Measurements from ENCODE around the gene COG5. TPM values are rescaled to one million over a fixed set of nuclear protein-coding genes. Genes with fewer than 3 reads are reported as not detected.

Gene COG5
- total and polyA plus RNA-seq, 10 donors: 3.6 to 86.6 (median 48.7) TPM

DNA sequence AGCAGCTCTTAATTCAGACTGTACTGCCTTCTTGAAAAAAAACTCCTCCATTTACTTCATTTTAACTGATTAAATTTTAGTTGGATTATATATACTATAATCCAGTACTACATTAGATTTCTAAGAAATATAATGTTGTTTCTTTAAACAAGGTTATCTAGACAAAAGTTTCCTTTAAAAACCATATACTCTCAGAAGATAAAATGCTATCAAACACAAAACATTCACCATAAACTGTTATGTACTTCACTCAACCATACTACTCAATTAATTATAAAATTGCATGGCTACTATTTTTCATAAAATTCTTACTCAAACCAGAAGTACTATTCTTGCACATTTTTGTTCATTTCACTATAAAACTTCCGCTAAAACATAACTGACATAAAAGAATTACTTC lies 81.1 kb downstream of the COG5 start:
- H3K4me1 ChIP-seq: no peaks in the 10 kb centered on the region
- no peak for TF ChIP-seq POLR2AphosphoS5 (IDR thresholded peaks at IDR 0.05)
- TF ChIP-seq, protein P1, sequence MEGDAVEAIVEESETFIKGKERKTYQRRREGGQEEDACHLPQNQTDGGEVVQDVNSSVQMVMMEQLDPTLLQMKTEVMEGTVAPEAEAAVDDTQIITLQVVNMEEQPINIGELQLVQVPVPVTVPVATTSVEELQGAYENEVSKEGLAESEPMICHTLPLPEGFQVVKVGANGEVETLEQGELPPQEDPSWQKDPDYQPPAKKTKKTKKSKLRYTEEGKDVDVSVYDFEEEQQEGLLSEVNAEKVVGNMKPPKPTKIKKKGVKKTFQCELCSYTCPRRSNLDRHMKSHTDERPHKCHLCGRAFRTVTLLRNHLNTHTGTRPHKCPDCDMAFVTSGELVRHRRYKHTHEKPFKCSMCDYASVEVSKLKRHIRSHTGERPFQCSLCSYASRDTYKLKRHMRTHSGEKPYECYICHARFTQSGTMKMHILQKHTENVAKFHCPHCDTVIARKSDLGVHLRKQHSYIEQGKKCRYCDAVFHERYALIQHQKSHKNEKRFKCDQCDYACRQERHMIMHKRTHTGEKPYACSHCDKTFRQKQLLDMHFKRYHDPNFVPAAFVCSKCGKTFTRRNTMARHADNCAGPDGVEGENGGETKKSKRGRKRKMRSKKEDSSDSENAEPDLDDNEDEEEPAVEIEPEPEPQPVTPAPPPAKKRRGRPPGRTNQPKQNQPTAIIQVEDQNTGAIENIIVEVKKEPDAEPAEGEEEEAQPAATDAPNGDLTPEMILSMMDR (IDR thresholded peaks at IDR 0.05 in 8 of 11, conservative IDR thresholded peaks at IDR 0.05 in 3 of 11): no peak
- TF ChIP-seq POLR2A (IDR thresholded peaks at IDR 0.05): no peak
- H3K27ac ChIP-seq: no peak overlapping the region
- H3K27me3 ChIP-seq (replicated peaks in 1 of 7): no peaks in the 10 kb centered on the region
- WGBS, 5 donors: 90 to 100% (median 94%) methylated on average over 1 of the region's 1 CpG
- no peak for DNase-seq
- no peak overlapping the region for H3K4me3 ChIP-seq
- no peaks in the 10 kb centered on the region for H3K9me3 ChIP-seq
- H3K36me3 ChIP-seq: no peaks in the 10 kb centered on the region
- intact Hi-C loops (cut with DNase I; ENCODE audit: low total_unique reads): no loop called here

GRCh38 chr7:107480932-107481331 lies 82.8 kb downstream of the COG5 start:
- peaks cover 0 to 11% (median 2%) of the 10 kb centered on the region in 6 donors for H3K4me1 ChIP-seq
- intact Hi-C loops (cut with DNase I; ENCODE audit: low total_unique reads): no loop called here
- TF ChIP-seq POLR2AphosphoS5 (IDR thresholded peaks at IDR 0.05): no peak
- TF ChIP-seq POLR2A (IDR thresholded peaks at IDR 0.05): no peak
- TF ChIP-seq, protein P1 (IDR thresholded peaks at IDR 0.05 in 8 of 11, conservative IDR thresholded peaks at IDR 0.05 in 3 of 11): no peak
- no peaks in the 10 kb centered on the region for H3K9me3 ChIP-seq
- 88 to 98% (median 97%) methylated on average over 3 of the region's 3 CpGs for WGBS, 5 donors
- H3K27ac ChIP-seq: no peak overlapping the region
- no peak for DNase-seq
- H3K36me3 ChIP-seq: no peaks in the 10 kb centered on the region
- no peaks in the 10 kb centered on the region for H3K27me3 ChIP-seq (replicated peaks in 1 of 7)
- H3K4me3 ChIP-seq: no peak overlapping the region

- Histone ChIP-seq H3K4me3 (no peak overlapping the region), H3K4me1 (peaks cover 0 to 20% (median 2%) of the 10 kb centered on the region in 6 donors), H3K27ac (no peak overlapping the region), H3K9me3 (no peaks in the 10 kb centered on the region), H3K36me3 (no peaks in the 10 kb centered on the region), H3K27me3 (replicated peaks in 1 of 7) (no peaks in the 10 kb centered on the region)
- intact Hi-C loops (cut with DNase I; ENCODE audit: low total_unique reads): no loop called here
- DNase-seq: no peak
- 91 to 97% (median 95%) methylated on average over 2 of the region's 2 CpGs for WGBS, 5 donors
- TF ChIP-seq POLR2AphosphoS5 (IDR thresholded peaks at IDR 0.05) (no peak), POLR2A (IDR thresholded peaks at IDR 0.05) (no peak)
- TF ChIP-seq, protein P1 (IDR thresholded peaks at IDR 0.05 in 8 of 11, conservative IDR thresholded peaks at IDR 0.05 in 3 of 11): no peak
These were observed 84.4 kb downstream of the COG5 start for GRCh38 chr7:107479303-107479702.

GRCh38 chr7:107474104-107474521 lies 89.6 kb downstream of the COG5 start:
- intact Hi-C loops (cut with DNase I; ENCODE audit: low total_unique reads): no loop called here
- H3K36me3 ChIP-seq: no peaks in the 10 kb centered on the region
- H3K27me3 ChIP-seq (replicated peaks in 1 of 7): no peaks in the 10 kb centered on the region
- no peak overlapping the region for H3K4me3 ChIP-seq
- no peaks in the 10 kb centered on the region for H3K9me3 ChIP-seq
- H3K27ac ChIP-seq: peak overlapping the region in 6 of 8 donors; percentile 5 to 60 (median 36)
- TF ChIP-seq, protein P1 (IDR thresholded peaks at IDR 0.05 in 8 of 11, conservative IDR thresholded peaks at IDR 0.05 in 3 of 11): no peak
- TF ChIP-seq POLR2AphosphoS5 (IDR thresholded peaks at IDR 0.05): no peak
- TF ChIP-seq POLR2A (IDR thresholded peaks at IDR 0.05): no peak
- DNase-seq: no peak
- H3K4me1 ChIP-seq: peaks cover 0 to 57% (median 12%) of the 10 kb centered on the region in 6 donors
- WGBS, 5 donors: 73 to 80% (median 74%) methylated on average over 5 of the region's 5 CpGs
